HG02571 (cell line): ENCODE measurements around the gene SLC38A8.

Experiments used
- ATAC-seq: cut with Tn5 transposase; IDR thresholded peaks from one replicate; pipeline ENCODE4 v1.9.1; 2021; ENCODE audit warnings: mild to moderate bottlenecking, moderate library complexity; ENCODE audit not compliant: unreplicated experiment

The SLC38A8 gene

GRCh38 chr16:83973077-83973476, 69.5 kb downstream of the SLC38A8 start:
- no peak for ATAC-seq

- no peak for ATAC-seq
These were observed 70.2 kb downstream of the SLC38A8 start for GRCh38 chr16:83972256-83973008.

- no peak for ATAC-seq
These were observed 71.1 kb downstream of the SLC38A8 start for GRCh38 chr16:83971165-83972130.

DNA sequence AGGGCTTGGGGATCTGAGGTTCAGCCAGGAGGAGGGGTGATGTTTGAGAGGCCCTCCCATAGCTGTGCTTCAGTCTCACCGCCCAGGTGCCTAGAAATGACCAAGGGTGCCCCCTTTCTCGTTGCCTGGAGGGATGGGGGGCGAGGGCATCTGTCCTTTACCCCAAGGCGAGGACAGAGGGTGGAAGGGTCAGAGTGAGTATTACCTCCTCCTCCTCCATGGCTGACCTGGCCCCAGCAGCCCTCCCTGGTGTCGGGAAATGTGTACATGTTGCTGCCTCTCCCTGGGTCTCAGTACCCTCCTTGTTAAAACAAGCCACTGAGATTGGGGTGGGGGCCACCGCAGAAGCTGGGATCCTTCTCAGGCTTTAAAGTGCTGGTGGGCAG, 72.2 kb downstream of the SLC38A8 start:
- no peak for ATAC-seq

DNA sequence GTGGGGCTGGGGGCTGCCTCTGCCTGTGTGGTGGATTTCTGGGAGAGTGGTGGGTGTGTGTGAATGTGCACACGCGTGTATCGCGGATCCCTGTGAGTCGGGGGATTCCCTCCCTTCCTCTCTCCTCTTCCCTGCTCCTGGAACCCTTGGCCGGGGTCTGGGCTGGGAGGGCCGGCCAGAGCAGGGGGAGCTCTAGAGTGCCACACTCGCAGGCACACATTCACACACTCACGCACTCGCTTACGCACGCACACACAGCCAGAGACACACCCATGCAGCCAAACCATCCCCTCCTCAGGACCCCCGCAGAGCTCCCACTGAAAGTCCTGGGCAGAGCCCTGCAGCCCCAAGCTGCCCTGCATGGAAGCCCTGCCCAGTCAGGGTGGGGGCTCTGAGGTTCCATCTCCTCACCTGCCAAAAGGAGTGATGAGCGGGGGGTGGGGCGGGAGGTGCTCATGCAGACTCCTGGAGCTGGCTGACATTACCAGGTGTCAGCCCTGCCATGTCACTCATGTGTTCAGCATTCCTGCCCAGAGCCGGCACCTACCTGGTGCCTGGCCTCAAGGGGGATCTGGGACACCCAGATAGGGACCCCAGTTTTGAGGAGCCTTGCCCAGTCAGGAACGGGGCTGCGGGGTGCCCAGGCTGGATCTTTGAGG, 72.7 kb downstream of the SLC38A8 start:
- ATAC-seq, result no peak

DNA sequence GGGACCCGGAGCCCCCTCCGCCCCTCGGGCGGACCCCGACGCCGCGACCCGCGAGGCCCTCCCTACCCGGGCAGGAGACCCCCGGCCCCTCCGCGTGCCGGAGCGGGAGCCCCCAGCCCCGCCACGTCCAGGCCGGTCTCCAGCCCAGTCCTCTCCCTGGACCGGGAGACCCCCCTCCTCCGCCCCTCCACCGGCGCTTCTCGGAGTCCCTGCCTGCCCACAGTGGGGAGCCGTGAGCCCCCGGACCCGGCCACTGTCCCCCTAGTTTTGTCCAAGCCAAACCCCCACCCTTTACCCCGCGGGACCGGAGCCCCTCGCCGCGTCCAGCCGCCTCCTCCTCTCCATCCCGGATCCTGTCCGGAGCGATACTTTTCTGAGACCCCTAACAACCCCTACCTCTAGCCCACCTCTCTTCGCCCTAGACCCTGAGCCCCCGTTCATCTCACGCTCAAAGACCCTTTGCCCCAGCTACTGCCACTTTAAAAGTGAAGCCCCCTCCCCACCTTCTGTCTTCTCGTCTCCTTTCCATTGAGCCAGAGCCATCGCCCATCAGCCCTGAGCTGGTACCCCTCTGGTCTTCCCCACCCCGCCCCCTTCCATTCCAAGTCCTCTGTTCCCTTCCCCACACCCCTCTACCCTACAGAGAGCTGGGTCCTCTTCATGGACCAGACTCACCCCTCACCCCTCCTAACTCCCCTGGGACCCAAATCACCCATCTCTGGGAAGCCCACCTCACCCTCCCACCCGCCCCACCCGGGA, 73.5 kb downstream of the SLC38A8 start:
- no peak for ATAC-seq

- ATAC-seq, result no peak
These were observed 74.2 kb downstream of the SLC38A8 start for GRCh38 chr16:83968306-83968851.

- no peak for ATAC-seq
These were observed 74.7 kb downstream of the SLC38A8 start, which contains the start of gene NECAB2 for GRCh38 chr16:83967838-83968305. Gene NECAB2 (plus strand): TSS chr16:83968244. CDS start chr16:83968649, 405 bp downstream.

DNA sequence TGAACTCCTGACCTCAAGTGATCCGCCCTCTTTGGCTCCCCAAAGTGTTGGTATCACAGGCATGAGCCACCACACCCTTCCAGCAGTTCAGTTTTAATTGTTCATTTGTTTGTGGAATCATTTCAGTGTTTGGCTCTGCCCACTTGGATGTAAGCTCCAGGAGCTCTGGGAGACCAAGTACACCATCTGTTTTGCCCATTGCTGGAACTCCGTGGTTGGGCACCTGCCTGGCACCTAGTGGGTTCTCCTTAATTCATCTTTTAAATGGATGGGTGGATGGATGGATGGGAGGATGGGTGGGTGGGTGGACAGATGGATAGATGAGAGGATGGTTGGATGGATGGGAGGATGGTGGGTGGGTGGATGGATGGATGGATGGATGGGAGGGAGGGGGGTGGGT, 75.5 kb downstream of the SLC38A8 start:
- no peak for ATAC-seq

- no peak for ATAC-seq
These were observed 76.4 kb downstream of the SLC38A8 start for GRCh38 chr16:83966153-83966696.

- ATAC-seq, result no peak
These were observed 77.0 kb downstream of the SLC38A8 start for GRCh38 chr16:83965444-83966152.

DNA sequence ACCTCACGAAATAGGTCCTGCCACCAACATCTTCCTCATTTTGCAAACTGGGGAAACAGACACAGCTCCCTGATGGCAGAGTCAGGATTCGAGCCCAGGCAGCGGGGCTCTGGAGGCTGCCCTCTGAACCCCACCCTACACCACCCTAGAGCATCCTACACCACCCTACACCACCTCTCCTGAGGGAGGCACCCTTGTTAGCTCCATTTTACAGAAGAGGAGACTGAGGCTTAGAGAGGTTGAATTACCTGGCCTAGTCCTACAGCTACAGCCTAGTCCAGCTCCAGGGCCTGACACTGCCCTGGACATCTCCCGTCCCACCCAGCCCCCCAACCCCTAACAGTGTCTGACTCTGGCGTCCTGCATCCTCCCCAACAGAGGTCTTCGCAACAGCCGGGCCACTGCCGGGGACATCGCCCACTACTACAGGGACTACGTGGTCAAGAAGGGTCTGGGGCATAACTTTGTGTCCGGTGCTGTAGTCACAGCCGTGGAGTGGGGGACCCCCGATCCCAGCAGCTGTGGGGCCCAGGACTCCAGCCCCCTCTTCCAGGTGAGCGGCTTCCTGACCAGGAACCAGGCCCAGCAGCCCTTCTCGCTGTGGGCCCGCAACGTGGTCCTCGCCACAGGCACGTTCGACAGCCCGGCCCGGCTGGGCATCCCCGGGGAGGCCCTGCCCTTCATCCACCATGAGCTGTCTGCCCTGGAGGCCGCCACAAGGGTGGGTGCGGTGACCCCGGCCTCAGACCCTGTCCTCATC, 77.7 kb downstream of the SLC38A8 start:
- ATAC-seq, result no peak

DNA sequence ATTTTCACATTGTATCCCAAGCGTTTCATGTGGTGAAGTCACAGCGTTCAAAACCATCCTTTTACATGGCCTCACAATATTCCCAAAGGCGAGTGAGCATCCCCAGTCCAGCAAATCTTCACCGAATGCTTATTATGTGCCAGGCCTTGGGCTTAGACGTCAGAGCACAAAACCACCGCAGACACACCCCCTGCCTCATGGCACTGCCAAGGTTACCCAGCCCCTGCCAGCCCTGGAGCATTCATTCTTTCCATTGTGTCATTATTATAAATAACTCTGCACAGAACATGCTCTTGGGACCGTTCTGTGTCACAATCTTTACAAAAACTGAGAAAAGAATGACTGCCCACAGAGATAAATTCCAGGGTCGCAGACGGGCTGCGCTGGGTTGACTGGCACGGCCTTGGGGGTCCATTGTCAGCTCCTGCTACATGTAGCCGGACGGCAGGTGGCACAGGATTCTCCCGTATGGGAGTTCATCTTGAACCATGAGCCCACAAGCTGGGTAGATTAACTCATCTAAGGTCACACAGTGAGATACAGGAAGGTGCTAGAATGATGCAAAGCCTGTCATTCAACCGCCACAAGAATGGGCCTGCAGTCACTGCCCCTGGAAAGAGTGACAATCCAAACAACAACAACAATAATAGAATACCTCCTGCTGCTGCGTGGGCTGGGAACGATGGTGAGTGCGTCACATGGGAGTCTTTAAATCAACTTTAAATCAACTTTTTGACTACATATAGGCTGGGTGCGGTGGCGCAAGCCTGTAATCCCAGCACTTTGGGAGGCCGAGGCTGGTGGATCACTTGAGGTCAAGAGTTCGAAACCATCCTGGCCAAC, 79.1 kb downstream of the SLC38A8 start:
- no peak for ATAC-seq

DNA sequence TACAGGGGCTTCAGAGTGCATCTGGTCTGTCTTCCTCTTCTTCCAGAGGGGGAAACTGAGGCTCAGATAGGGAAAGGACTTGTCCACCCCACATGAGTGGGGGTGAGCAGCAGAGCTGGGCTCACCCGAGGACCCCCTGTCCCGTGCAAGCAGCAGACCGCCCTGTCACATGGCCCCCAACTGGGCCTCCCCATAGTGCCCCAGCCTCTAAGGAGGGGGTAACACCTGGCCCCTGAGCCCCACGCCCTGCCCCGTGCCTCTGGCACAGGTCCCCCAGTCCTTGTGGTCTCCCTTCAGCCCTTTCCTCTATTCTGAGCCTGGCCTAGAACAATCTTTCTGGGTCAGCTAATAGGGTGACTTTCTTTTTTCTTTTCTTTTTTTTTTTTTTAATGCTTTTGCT, 81.0 kb downstream of the SLC38A8 start:
- no peak for ATAC-seq

GRCh38 chr16:83960521-83961249, 81.9 kb downstream of the SLC38A8 start:
- no peak for ATAC-seq
